Vagina (tissue), 2 donors: Measurements from ENCODE around the gene ATP8A1.

Experiments used
- CTCF ChIP-seq, 3 experiments: fragments of 450-650 bp in 2 of 3; fragments of 200-600 bp in 1 of 3; sonication (generic) in 1 of 3; IDR thresholded peaks; one replicate each; pipeline ENCODE4 v1.5.1; 2017 to 2019; ENCODE audit warnings: antibody characterized with exemption in 3 of 3, mild to moderate bottlenecking in 2 of 3, moderate library complexity in 2 of 3
- POLR2A ChIP-seq, 2 donors: fragments of 450-650 bp; IDR thresholded peaks; one replicate each; pipeline ENCODE4 v1.6.1; 2017; ENCODE audit warnings: antibody characterized with exemption in 2 of 2, mild to moderate bottlenecking in 2 of 2, moderate library complexity in 2 of 2
- POLR2AphosphoS5 ChIP-seq, 2 donors: sonication (generic); formaldehyde crosslinking; IDR thresholded peaks; one replicate each; pipeline ENCODE4 v1.9.0; 2017; ENCODE audit warnings: antibody characterized with exemption in 2 of 2, mild to moderate bottlenecking in 2 of 2, low read depth in 1 of 2; ENCODE audit not compliant: insufficient read depth in 1 of 2

DNA sequence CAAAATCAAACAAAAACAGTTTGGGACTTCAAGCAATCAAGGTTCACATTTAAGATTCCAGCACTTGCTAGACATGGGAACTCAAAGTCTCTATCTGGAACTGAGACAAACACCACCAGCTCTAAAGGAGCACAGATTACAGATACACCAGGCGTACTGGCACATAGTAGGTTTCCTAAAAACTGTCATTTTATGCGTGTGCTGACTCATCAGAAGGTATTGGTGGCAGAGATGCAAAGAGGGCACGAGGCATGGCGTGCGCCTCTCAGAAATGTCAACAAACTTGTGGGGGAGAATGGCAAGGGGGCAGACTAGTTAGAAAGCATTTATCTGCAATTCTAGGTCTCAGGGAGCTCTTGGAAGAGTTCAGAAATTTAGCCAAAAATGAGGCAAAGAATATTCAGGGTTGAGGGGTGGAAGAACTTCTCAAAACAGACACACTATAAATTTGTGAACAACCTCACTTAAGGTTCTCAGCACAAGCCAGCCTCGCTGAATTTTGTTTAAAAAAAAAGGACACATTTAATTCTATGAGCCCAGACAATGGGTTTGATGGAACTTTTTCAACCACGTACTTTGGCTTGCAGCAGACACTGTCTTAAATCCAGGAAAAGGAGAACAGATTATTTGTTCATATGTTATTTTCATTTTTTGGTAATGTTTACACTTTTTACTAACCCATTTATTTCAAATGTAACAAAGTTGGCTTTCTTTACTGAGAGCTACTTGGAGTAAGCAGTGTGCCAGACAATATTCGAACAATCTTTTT lies 159.6 kb downstream of the ATP8A1 start:
- TF ChIP-seq POLR2AphosphoS5 (IDR thresholded peaks at IDR 0.05; ENCODE audit: insufficient read depth in 1 of 2, low read depth in 1 of 2) (no peak), CTCF (IDR thresholded peaks at IDR 0.05) (no peak), POLR2A (IDR thresholded peaks at IDR 0.05) (no peak)
